HG03196 (cell line): ENCODE measurements around the gene CPLX1.

Experiments
- ATAC-seq: cut with Tn5 transposase; IDR thresholded peaks from one replicate; pipeline ENCODE4 v1.9.1; 2021; ENCODE audit not compliant: unreplicated experiment

CPLX1 gene

GRCh38 chr4:833731-834367 lies 7.9 kb upstream of the CPLX1 start:
- ATAC-seq = no peak

- no peak for ATAC-seq
Observed at GRCh38 chr4:833156-833555, 7.2 kb upstream of the CPLX1 start.

- ATAC-seq = no peak
Observed at GRCh38 chr4:832536-832935, 6.6 kb upstream of the CPLX1 start.

GRCh38 chr4:832108-832507 lies 6.2 kb upstream of the CPLX1 start:
- no peak for ATAC-seq

- no peak for ATAC-seq
Observed at GRCh38 chr4:831483-831805, 5.5 kb upstream of the CPLX1 start.

GRCh38 chr4:830601-831482 lies 4.9 kb upstream of the CPLX1 start:
- no peak for ATAC-seq

GRCh38 chr4:829761-830600 lies 4.1 kb upstream of the CPLX1 start:
- ATAC-seq = no peak

GRCh38 chr4:829291-829690 lies 3.4 kb upstream of the CPLX1 start:
- ATAC-seq = no peak

- ATAC-seq = no peak
Observed at GRCh38 chr4:828641-829271, 2.8 kb upstream of the CPLX1 start.

- ATAC-seq = no peak
Observed at GRCh38 chr4:827209-828081, 1.5 kb upstream of the CPLX1 start.

- ATAC-seq = no peak
Observed at GRCh38 chr4:826508-827208, 729 bp upstream of the CPLX1 start.

- no peak for ATAC-seq
Observed at GRCh38 chr4:825063-825970, 612 bp downstream of the CPLX1 start.

- no peak for ATAC-seq
Observed at GRCh38 chr4:824461-825062, 1.4 kb downstream of the CPLX1 start.

GRCh38 chr4:823761-824460 lies 2.0 kb downstream of the CPLX1 start:
- ATAC-seq = no peak

- ATAC-seq = no peak
Observed at GRCh38 chr4:823176-823760, 2.7 kb downstream of the CPLX1 start.

- ATAC-seq = no peak
Observed at GRCh38 chr4:822361-823175, 3.4 kb downstream of the CPLX1 start.
